Activated T-cell treated with anti-CD3 and anti-CD28 coated beads for 4 hours (primary cell): ENCODE results near the gene TAF9.
"Not testable (repeated sequence)": the region's sequence is repeated elsewhere in the genome, so short reads cannot be mapped to it uniquely, and the experiment has no call there.

Source experiments
- DNase-seq: peaks from one replicate; pipeline ENCODE4 v3.0.0-alpha.2; 2020

TAF9 gene, protein sequence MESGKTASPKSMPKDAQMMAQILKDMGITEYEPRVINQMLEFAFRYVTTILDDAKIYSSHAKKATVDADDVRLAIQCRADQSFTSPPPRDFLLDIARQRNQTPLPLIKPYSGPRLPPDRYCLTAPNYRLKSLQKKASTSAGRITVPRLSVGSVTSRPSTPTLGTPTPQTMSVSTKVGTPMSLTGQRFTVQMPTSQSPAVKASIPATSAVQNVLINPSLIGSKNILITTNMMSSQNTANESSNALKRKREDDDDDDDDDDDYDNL

GRCh38 chr5:69369340-69370121 is at the start of gene TAF9, which contains the start of the genes AK6 and RAD17:
TAF9 (minus strand) TSS chr5:69369520; CDS start chr5:69365737, 3,783 bp downstream.
AK6 (minus strand) TSS chr5:69369520; CDS start chr5:69369490, 30 bp downstream.
RAD17 (plus strand) TSS chr5:69369818; CDS start chr5:69372209, 2,391 bp downstream.
- peak; percentile 85 for DNase-seq

- no peak for DNase-seq
These were observed 49.2 kb upstream of the TAF9 start for GRCh38 chr5:69418554-69418953.

- DNase-seq: no peak
These were observed 47.4 kb upstream of the TAF9 start for GRCh38 chr5:69416699-69417098.

GRCh38 chr5:69416180-69416579 is 46.9 kb upstream of the TAF9 start:
- no peak for DNase-seq

DNA sequence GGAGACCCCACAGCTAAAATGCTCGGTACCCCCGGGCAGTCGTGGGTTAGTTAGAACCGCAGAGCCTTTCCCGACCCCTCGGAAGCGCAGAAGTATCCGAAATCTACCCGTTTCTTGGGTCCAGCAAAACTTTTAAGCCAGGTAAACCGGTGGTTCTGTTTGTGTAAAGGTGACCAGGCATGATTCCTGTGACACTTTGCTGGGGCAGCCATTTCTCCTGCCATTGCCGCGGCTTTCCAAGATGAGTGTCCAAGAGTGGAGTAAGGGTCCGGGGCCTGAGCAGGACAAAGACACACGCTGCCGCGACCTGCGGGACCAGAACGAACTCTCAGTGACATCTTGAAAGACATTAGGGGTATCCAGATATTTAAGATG is 46.3 kb upstream of the TAF9 start:
- no peak for DNase-seq

- DNase-seq: peak; percentile 21
These were observed 45.7 kb upstream of the TAF9 start, which contains the start of gene MARVELD2 for GRCh38 chr5:69414885-69415583. MARVELD2 (plus strand) TSS chr5:69415116; CDS start chr5:69419386, 4,270 bp downstream.

DNA sequence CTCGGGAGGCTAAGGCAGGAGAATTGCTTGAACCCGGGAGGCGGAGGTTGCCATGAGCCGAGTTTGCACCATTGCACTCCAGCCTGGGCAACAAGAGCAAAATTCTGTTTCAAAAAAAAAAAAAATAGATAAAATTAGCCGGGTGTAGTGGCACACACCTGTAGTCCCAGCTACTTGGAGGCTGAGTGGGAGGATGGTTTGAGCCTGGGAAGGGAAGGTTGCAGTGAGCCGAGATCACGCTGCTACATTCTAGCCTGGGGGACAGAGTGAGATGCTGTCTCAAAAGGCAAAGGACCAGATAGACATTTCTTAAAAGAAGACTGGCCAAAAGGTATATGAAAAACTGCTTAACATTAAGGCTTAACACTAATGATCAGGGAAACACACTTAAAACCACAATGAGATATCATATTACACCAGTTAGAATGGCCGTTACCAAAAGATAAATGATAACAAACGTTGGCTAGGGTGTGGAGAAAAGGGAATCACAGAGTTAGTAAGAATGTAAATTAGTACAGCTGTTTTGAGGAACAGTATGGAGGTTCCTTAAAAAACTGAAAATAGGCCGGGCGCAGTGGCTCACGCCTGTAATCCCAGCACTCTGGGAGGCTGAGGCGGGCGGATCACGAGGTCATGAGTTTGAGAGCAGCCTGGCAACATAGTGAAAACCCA is 35.5 kb upstream of the TAF9 start:
- DNase-seq: no peak

GRCh38 chr5:69378376-69378775 is 9.1 kb upstream of the TAF9 start:
- no peak for DNase-seq

DNA sequence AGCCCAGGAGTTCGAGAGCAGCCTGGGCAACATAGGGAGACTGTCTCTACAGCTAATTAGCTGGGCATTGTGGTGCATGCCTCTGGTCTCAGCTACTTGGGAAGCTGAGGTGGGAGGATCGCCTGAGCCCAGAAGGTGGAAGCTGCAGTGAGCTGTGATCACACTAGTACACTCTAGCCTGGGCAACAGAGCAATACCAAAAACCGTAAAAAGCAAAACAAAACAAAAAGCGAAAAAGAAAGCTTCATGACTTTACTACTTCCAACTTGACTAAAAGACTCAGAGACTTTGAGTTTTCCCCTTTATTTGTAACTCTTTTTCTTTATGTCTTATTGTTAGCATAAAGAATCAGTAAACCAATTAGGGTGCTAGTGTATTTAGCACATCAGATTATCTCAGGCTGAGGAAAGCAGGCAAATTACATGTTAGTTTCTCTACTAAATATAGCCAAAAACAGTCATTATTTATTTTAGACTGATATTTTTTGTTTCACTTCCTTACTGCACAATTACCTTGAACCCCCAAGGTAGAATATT is 5.7 kb upstream of the TAF9 start:
- no peak for DNase-seq

DNA sequence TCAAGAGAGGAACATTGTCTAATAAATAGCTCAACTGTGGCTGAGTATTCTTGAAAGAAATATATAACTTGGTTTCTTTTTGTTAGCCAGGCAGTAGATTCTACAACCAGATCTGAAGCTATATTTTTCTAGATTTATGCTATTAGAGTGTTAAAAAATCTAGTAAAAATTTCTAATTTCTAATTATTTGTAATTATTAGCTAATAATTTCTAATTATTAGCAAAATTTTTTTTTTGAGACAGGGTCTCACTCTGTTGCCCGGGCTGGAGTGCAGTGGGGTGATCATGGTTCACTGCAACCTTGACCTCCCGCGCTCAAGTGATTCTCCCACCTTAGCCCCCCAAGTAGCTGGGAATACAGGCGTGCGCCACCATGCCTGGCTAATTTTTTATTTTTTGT is 3.1 kb upstream of the TAF9 start:
- no peak for DNase-seq

GRCh38 chr5:69370335-69370734 is 1.0 kb upstream of the TAF9 start:
- DNase-seq: not testable (repeated sequence)

DNA sequence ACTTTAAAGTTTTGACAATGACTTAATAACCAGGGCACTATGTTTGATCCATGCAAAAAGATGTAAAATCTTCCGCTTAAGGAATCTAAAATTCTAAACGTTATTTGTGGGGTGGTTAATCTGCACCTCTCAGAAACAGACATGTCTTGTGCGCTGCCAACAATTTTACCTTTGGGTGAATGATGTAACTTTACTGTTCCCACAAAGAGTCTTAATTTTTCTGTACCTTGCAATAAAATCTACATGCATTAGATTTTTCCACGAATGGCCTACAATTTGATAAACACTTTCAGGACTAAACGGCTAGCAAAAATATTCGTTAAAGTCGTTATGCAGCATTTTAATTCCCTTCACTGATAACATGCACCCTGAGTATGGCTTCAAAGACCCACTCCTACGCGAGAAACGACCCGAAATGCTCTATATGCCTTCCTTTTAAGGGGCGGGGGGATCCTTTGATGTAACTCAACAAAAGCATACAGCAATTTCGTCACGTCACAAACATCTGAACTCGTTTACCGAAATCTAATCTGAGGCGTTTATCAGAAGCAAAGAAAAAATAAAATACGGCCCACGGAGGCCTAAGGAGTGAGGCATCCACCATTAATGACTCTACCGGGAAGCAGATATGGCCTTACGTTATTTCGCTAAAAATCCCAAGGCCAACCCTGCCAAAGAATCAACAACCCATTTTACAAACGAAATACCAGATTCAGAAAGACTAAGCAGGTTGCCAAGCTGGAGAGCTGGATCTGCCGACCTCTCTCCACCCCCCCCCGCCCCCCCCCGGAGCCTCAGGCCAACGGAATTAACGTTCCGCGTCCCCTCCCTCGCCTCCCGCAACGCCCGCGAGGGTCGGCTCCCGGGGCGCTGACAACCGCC is 621 bp downstream of the TAF9 start:
- peak; percentile 27 for DNase-seq

DNA sequence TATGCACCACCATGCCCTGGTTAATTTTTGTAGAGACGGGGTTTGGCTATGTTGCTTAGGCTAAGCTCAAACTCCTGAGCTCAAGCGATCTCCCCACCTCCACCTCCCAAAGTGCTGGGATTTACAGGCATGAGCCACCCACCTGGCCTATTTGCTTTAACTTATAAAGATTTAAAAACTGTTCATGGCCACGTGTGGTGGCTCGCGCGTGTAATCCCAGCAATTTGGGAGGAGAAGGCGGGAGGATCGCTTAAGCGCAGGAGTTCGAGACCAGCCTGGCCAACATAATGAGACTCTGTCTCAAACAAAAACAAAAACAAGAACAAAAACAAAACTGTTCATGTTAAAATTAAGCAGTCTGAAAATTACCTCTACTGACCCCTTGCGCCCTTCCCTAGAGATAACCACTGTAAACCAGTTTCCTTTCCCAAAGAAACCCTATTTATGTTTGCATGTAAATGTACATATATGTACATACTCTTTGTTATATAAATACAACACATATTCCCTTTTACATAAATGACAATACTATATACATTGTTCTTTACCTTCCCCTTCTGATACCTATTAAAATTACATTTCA is 1.5 kb downstream of the TAF9 start:
- no peak for DNase-seq

DNA sequence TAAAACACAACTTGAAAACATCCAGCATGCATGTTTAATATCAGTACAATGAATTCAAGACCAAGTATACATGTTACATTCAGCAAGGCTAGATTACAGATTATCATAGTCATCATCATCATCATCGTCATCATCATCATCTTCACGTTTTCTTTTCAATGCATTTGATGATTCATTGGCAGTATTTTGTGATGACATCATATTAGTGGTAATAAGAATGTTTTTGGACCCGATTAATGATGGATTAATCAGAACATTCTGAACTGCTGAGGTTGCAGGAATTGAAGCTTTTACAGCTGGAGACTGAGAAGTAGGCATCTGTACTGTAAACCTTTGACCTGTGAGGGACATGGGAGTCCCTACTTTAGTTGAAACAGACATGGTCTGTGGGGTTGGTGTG is 4.5 kb downstream of the TAF9 start:
- DNase-seq: no peak

- no peak for DNase-seq
These were observed 4.9 kb downstream of the TAF9 start for GRCh38 chr5:69364414-69364813.

- DNase-seq: no peak
These were observed 8.9 kb downstream of the TAF9 start for GRCh38 chr5:69360442-69360841.

- DNase-seq: no peak
These were observed 9.6 kb downstream of the TAF9 start for GRCh38 chr5:69359699-69360098.

DNA sequence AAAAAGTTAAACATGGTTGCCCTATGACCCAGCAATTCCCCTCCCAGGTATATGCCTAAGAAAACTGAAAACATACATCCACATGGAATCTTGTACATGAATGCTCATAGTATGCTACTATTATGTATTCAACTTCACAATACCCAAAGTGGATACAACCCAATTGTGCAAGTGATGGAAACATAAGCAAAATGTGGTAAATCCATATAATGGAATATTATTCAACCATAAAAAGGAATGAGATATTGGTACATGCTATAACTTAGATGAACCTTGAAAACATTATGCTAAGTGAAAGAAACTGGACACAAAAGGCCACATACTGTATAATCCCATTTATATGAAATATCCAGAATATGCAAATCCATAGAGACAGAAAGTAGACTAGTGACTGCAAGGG is 18.7 kb downstream of the TAF9 start:
- DNase-seq: no peak

DNA sequence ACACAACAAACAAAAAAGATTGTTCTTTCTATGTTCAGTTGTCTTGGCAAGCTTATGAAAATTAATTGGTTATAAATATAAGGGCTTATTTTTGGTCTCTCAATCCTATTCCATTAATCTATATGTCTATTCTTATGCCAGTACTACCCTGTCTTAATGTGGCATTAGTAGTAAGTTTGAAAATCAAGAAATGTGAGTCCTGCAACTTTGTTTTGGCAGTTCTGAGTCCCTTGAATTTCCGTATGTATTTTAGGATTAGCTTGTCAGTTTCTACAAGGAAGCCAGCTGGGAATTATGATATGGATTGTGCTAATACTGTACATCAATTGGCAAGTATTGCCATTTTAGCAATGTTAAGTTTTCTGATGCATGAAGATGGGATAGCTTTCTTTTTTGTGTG is 26.2 kb downstream of the TAF9 start:
- no peak for DNase-seq

DNA sequence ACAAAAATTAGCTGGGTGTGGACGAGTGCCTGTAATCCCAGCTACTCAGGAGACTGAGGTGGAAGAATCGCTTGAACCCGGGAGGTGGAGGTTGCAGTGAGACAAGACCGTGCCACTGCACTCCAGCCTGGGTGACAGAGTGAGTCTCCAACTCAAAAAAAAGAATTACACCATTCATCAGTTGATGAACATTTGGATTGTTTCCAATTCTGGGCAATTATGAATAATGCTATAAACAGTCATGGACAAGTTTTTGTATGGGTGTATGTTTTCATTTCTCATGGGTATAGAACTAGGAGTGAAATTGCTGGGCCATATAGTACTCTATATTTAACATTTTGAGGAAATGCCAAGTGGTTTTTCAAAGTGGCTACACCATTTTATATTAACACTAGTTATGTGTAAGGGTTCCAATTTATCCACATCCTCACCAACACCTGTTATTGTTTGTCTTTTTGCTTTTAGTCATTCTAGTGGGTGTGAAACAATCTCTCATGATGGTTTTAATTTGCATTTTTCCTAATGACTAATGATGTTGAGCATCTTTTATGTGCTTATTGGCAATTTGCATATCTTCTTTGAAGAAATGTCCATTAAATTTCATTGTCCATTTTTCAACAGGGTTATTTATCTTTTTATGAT is 27.7 kb downstream of the TAF9 start:
- DNase-seq: no peak
